Gastroesophageal sphincter (tissue), 3 donors: ENCODE data around the gene RHBDD1.

Source experiments
- CTCF ChIP-seq, 4 experiments: fragments of 200-600 bp in 2 of 4; fragments of 450-650 bp in 2 of 4; sonication (generic) in 1 of 4; IDR thresholded peaks; one replicate each; pipeline ENCODE4 v1.5.1; 2017 to 2019; ENCODE audit warnings: antibody characterized with exemption in 4 of 4, mild to moderate bottlenecking in 2 of 4, moderate library complexity in 2 of 4
- EP300 ChIP-seq: sonication (generic); formaldehyde crosslinking; IDR thresholded peaks from one replicate; pipeline ENCODE4 v1.6.1; 2017; ENCODE audit warnings: antibody characterized with exemption, mild to moderate bottlenecking
- POLR2A ChIP-seq, 2 donors: fragments of 450-650 bp; IDR thresholded peaks; one replicate each; pipeline ENCODE4 v1.6.1; 2017; ENCODE audit warnings: antibody characterized with exemption in 2 of 2, mild to moderate bottlenecking in 2 of 2, moderate library complexity in 1 of 2

- TF ChIP-seq CTCF (IDR thresholded peaks at IDR 0.05) (no peak), EP300 (no peak), POLR2A (IDR thresholded peaks at IDR 0.05) (no peak)
Measured at GRCh38 chr2:226847511-226847910, 11.7 kb downstream of the RHBDD1 start.
